GM11168 (cell line): ENCODE measurements around the gene CENPM.

Source experiments
- in situ Hi-C: fragments of 300-500 bp; cut with MboI; formaldehyde crosslinking; loops from one replicate; pipeline ENCODE4 v1.12.0; 2022; ENCODE audit warnings: low sequenced_read_pairs; ENCODE audit not compliant: unreplicated experiment

Gene CENPM

GRCh38 chr22:41946629-41947423 is at the start of gene CENPM:
Gene CENPM, minus strand, starts transcription at chr22:41947152. Its CDS starts 76 bp downstream, at chr22:41947076.
- in situ Hi-C loops, result loop anchor here (10.0 kb wide), 1 partner anchor 112 kb away; the partner anchor contains the start of gene SREBF2

GRCh38 chr22:41995211-41995610 is 48.3 kb upstream of the CENPM start:
- in situ Hi-C loops, result no loop called here

- in situ Hi-C loops, result no loop called here
These were observed 45.5 kb upstream of the CENPM start for GRCh38 chr22:41992496-41992895.

- in situ Hi-C loops, result no loop called here
These were observed 44.2 kb upstream of the CENPM start for GRCh38 chr22:41991111-41991510.

- in situ Hi-C loops, result no loop called here
These were observed 42.3 kb upstream of the CENPM start for GRCh38 chr22:41989246-41989645.

- in situ Hi-C loops, result no loop called here
These were observed 40.3 kb upstream of the CENPM start for GRCh38 chr22:41987276-41987675.

- in situ Hi-C loops, result no loop called here
These were observed 36.8 kb upstream of the CENPM start for GRCh38 chr22:41983513-41984405.

- in situ Hi-C loops, result no loop called here
These were observed 35.9 kb upstream of the CENPM start for GRCh38 chr22:41982865-41983264.

- in situ Hi-C loops, result no loop called here
These were observed 32.7 kb upstream of the CENPM start for GRCh38 chr22:41979423-41980250.

GRCh38 chr22:41978732-41979131 is 31.8 kb upstream of the CENPM start:
- in situ Hi-C loops, result no loop called here

GRCh38 chr22:41976961-41977566 is 30.1 kb upstream of the CENPM start:
- in situ Hi-C loops, result no loop called here

- in situ Hi-C loops, result no loop called here
These were observed 29.3 kb upstream of the CENPM start for GRCh38 chr22:41976070-41976901.

GRCh38 chr22:41975299-41976069 is 28.5 kb upstream of the CENPM start:
- in situ Hi-C loops, result no loop called here

- in situ Hi-C loops, result no loop called here
These were observed 27.8 kb upstream of the CENPM start for GRCh38 chr22:41974691-41975290.

- in situ Hi-C loops, result no loop called here
These were observed 24.5 kb upstream of the CENPM start for GRCh38 chr22:41971431-41971830.

- in situ Hi-C loops, result no loop called here
These were observed 23.6 kb upstream of the CENPM start for GRCh38 chr22:41970601-41971000.

GRCh38 chr22:41969110-41969646 is 22.2 kb upstream of the CENPM start, which contains the start of gene SEPTIN3:
Gene SEPTIN3, plus strand, starts transcription at chr22:41969443. Its CDS starts 2,050 bp downstream, at chr22:41971493.
- in situ Hi-C loops, result loop anchor here (10.0 kb wide), 1 partner anchor 106 kb away; the partner anchor contains the start of genes NAGA, PHETA2 and SMDT1
